Measurements from ENCODE around the gene NOTCH2NLA. TPM values are rescaled to one million over a fixed set of nuclear protein-coding genes. Genes with fewer than 3 reads are reported as not detected.
"Not testable (repeated sequence)": the region's sequence is repeated elsewhere in the genome, so short reads cannot be mapped to it uniquely, and the experiment has no call there.

Gene NOTCH2NLA
- total RNA-seq, 1 donor from 2014 or later, result 6.6 TPM

DNA sequence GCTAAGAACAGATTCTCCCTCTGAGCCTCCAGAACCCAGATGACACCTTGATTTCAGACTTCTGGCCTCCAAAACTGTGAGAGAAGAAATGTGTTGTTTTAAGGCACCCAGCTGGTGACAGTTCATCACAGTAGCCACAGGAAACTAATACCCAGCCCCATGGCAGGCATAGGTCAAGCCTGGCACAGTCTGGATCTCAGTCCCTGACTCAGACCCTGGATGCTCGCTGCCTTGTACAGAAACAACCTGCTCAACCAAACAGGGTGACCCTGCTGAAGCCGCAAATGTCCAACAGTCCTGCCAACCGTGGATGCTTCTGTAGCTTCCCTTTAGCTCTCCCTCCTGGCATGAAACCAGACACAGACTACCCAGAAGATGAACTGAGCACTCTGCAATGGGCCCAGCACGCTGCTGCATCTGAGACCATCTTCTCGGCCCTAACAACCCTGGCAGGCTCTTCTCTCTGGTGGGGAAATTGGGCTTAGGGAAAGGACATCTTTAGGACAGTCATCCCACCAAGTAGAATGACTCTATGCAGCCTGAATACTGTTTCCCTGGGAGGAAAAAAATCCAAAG, 7.3 kb upstream of the NOTCH2NLA start:
- ATAC-seq, result not testable (repeated sequence)

DNA sequence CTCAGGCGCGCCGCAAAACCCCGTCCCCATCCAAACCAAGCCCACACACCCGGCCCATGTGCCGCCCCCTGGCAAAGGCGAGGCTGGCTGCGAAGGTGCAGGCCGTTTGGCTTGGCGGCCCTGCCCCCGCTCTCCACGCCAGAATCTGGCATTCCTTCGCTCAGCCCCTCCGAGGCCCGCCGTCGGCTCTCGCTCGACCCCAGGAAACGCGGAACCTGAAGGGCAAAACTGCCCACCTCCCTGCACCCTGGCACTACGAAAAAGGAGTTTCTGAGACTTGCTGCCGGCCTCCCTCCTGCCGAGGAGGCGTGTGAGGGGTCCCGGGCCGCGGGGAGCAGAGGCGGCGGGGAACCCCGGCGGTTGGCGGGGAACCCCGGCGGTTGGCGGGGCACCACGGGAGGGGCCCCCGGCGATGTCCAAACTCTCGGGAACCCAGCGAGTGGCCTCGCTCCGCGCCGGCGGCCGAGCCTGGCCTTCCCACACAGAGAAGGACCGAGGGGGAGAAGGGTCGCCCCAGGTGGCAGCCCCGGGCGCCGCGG, 608 bp downstream of the NOTCH2NLA start:
- intact Hi-C loops (cut with DNase I); ATAC-seq; DNase-seq (ENCODE audit: missing footprints): not testable (repeated sequence)

More for the DNA sequence above, 7.3 kb upstream of the NOTCH2NLA start:
- intact Hi-C loops (cut with DNase I); DNase-seq (ENCODE audit: missing footprints): not testable (repeated sequence)

DNA sequence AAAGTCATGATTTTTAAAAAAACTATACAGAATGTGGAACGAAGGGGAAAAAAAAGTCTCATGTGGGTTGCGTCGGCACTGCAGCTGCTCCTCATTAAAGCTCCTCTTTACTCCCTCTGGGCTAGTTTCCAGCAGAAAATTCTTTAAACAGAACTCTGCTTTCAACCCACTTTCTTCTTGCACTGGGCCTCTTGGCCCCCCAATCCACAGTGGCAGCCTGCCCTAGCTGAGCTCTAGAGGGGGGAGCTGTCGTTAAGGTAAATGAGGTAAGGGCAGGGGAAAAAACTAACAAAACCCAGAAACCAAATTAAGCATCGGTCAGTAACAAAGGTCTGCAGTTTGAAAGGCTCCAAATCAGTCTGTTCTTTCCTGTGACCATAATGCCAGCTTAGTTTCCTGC, 54.3 kb downstream of the NOTCH2NLA start:
- intact Hi-C loops (cut with DNase I); ATAC-seq: not testable (repeated sequence)
- DNase-seq (ENCODE audit: missing footprints), result peak; percentile 69

DNA sequence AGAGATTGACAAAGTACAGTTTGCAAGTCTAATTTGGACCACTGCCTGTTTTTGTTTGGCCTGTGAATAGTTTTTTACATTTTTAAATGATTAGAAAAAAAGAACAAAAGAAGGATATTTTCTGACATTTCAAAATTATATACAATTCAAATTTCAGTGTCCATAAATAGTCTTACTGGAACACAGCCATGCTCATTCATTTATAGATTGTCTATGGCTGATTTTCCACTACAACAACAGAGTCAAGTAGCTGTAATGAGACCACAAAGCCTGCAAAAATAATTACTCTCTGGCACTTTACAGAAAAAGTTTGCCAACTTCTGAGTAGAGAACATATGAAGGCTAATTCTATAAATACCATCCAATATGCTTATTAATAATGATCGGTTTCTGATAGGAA, 61.1 kb downstream of the NOTCH2NLA start:
- intact Hi-C loops (cut with DNase I), result not testable (repeated sequence)

GRCh38 chr1:146167273-146167672, 61.5 kb downstream of the NOTCH2NLA start:
- intact Hi-C loops (cut with DNase I); ATAC-seq; DNase-seq (ENCODE audit: missing footprints): not testable (repeated sequence)

More for the DNA sequence above, 61.1 kb downstream of the NOTCH2NLA start:
- not testable (repeated sequence) for ATAC-seq; DNase-seq (ENCODE audit: missing footprints)

- DNase-seq (ENCODE audit: missing footprints); ATAC-seq; intact Hi-C loops (cut with DNase I): not testable (repeated sequence)
Measured at GRCh38 chr1:146144465-146144864, 84.4 kb downstream of the NOTCH2NLA start, which contains the start of gene NBPF10. Gene NBPF10, minus strand, starts transcription at chr1:146144804. Its CDS starts 35 bp downstream, at chr1:146144769.

Other genes with a start within 250 kb of the NOTCH2NLA start
- 1,017 TPM for gene TXNIP, start 232.4 kb downstream of the NOTCH2NLA start, total RNA-seq
- 71.0 TPM for gene HJV, start 207.3 kb downstream of the NOTCH2NLA start, total RNA-seq
- 0.62 TPM for gene NBPF10, start 84.2 kb downstream of the NOTCH2NLA start, total RNA-seq